ENCODE measurements around the gene STXBP3.

STXBP3 gene

GRCh38 chr1:108792420-108792819 lies 45.9 kb downstream of the STXBP3 start:
- peaks cover 4% of the 10 kb centered on the region for H3K9me3 ChIP-seq (ENCODE audit: insufficient read depth, low read length)
- H3K4me2 ChIP-seq (ENCODE audit: low read length), result no peak overlapping the region
- no peak overlapping the region for H3K4me3 ChIP-seq (ENCODE audit: low read length)
- H3K27me3 ChIP-seq (ENCODE audit: low read depth, low read length), result no peaks in the 10 kb centered on the region
- no peak overlapping the region for H3K27ac ChIP-seq (ENCODE audit: low read length)
- H3K4me1 ChIP-seq (ENCODE audit: low read length), result no peaks in the 10 kb centered on the region
- no peak overlapping the region for H2AFZ ChIP-seq (ENCODE audit: low read depth, low read length)
- no peaks in the 10 kb centered on the region for H4K20me1 ChIP-seq (ENCODE audit: insufficient read depth, low read length)
- no peak for TF ChIP-seq CTCF (IDR thresholded peaks at IDR 0.05; ENCODE audit: low read depth, low read length)
- H3K36me3 ChIP-seq (replicated peaks; ENCODE audit: low read depth, low read length), result peaks cover 23% of the 10 kb centered on the region
- no peaks in the 10 kb centered on the region for H3K79me2 ChIP-seq (ENCODE audit: low read length)
- H3K9ac ChIP-seq (ENCODE audit: low read length), result no peak overlapping the region

GRCh38 chr1:108799001-108799400 lies 52.5 kb downstream of the STXBP3 start:
- Histone ChIP-seq H2AFZ (ENCODE audit: low read depth, low read length) (no peak overlapping the region), H3K9ac (ENCODE audit: low read length) (no peak overlapping the region), H3K27me3 (ENCODE audit: low read depth, low read length) (no peaks in the 10 kb centered on the region), H3K79me2 (ENCODE audit: low read length) (no peaks in the 10 kb centered on the region), H4K20me1 (ENCODE audit: insufficient read depth, low read length) (no peaks in the 10 kb centered on the region), H3K4me3 (ENCODE audit: low read length) (no peak overlapping the region), H3K4me1 (ENCODE audit: low read length) (no peaks in the 10 kb centered on the region), H3K36me3 (replicated peaks; ENCODE audit: low read depth, low read length) (no peaks in the 10 kb centered on the region), H3K27ac (ENCODE audit: low read length) (no peak overlapping the region), H3K4me2 (ENCODE audit: low read length) (no peak overlapping the region), H3K9me3 (ENCODE audit: insufficient read depth, low read length) (no peaks in the 10 kb centered on the region)
- no peak for TF ChIP-seq CTCF (IDR thresholded peaks at IDR 0.05; ENCODE audit: low read depth, low read length)
- no peak for TF ChIP-seq EZH2phosphoT487 (IDR thresholded peaks at IDR 0.05; ENCODE audit: low read depth)

- no peak overlapping the region for H3K27ac ChIP-seq (ENCODE audit: low read length)
- no peaks in the 10 kb centered on the region for H3K36me3 ChIP-seq (replicated peaks; ENCODE audit: low read depth, low read length)
- no peaks in the 10 kb centered on the region for H3K27me3 ChIP-seq (ENCODE audit: low read depth, low read length)
- no peaks in the 10 kb centered on the region for H4K20me1 ChIP-seq (ENCODE audit: insufficient read depth, low read length)
- no peaks in the 10 kb centered on the region for H3K4me1 ChIP-seq (ENCODE audit: low read length)
- H3K79me2 ChIP-seq (ENCODE audit: low read length), result no peaks in the 10 kb centered on the region
- H3K4me3 ChIP-seq (ENCODE audit: low read length), result no peak overlapping the region
- H3K4me2 ChIP-seq (ENCODE audit: low read length), result no peak overlapping the region
- TF ChIP-seq EZH2phosphoT487 (IDR thresholded peaks at IDR 0.05; ENCODE audit: low read depth) (no peak), CTCF (IDR thresholded peaks at IDR 0.05; ENCODE audit: low read depth, low read length) (no peak)
- H2AFZ ChIP-seq (ENCODE audit: low read depth, low read length), result no peak overlapping the region
- no peak overlapping the region for H3K9ac ChIP-seq (ENCODE audit: low read length)
- no peaks in the 10 kb centered on the region for H3K9me3 ChIP-seq (ENCODE audit: insufficient read depth, low read length)
Observed at GRCh38 chr1:108801101-108801500, 54.6 kb downstream of the STXBP3 start.

- H3K4me1 ChIP-seq (ENCODE audit: low read length), result no peaks in the 10 kb centered on the region
- H2AFZ ChIP-seq (ENCODE audit: low read depth, low read length), result no peak overlapping the region
- H3K4me2 ChIP-seq (ENCODE audit: low read length), result no peak overlapping the region
- H4K20me1 ChIP-seq (ENCODE audit: insufficient read depth, low read length), result no peaks in the 10 kb centered on the region
- TF ChIP-seq EZH2phosphoT487 (IDR thresholded peaks at IDR 0.05; ENCODE audit: low read depth) (no peak), CTCF (IDR thresholded peaks at IDR 0.05; ENCODE audit: low read depth, low read length) (no peak)
- no peak overlapping the region for H3K4me3 ChIP-seq (ENCODE audit: low read length)
- no peaks in the 10 kb centered on the region for H3K79me2 ChIP-seq (ENCODE audit: low read length)
- H3K27ac ChIP-seq (ENCODE audit: low read length), result no peak overlapping the region
- no peaks in the 10 kb centered on the region for H3K9me3 ChIP-seq (ENCODE audit: insufficient read depth, low read length)
- no peaks in the 10 kb centered on the region for H3K27me3 ChIP-seq (ENCODE audit: low read depth, low read length)
- no peak overlapping the region for H3K9ac ChIP-seq (ENCODE audit: low read length)
- no peaks in the 10 kb centered on the region for H3K36me3 ChIP-seq (replicated peaks; ENCODE audit: low read depth, low read length)
Observed at GRCh38 chr1:108803548-108803947, 57.1 kb downstream of the STXBP3 start.

All from OCI-LY3 (cell line).